ENCODE results near the gene PRKCQ.

- TF ChIP-seq CTCF (IDR thresholded peaks at IDR 0.05) = no peak
- TF ChIP-seq POLR2A (IDR thresholded peaks at IDR 0.05) = no peak
These were observed 196.8 kb downstream of the PRKCQ start for GRCh38 chr10:6383096-6383812.

All from uterus (tissue), 2 donors.